Superior temporal gyrus (tissue), 1 donor: ENCODE measurements around the gene DDIAS.
A peak's percentile ranks its signal among the peaks of the same experiment; 100 is the strongest.
"Not testable (repeated sequence)": the region's sequence is repeated elsewhere in the genome, so short reads cannot be mapped to it uniquely, and the experiment has no call there.

Experiments
- DNase-seq: peaks from one replicate; pipeline ENCODE4 v3.0.0-alpha.2; 2016; ENCODE audit errors: extremely low spot score

The DDIAS gene

GRCh38 chr11:82922396-82923173 is 21.0 kb downstream of the DDIAS start:
- DNase-seq, result not testable (repeated sequence)

DNA sequence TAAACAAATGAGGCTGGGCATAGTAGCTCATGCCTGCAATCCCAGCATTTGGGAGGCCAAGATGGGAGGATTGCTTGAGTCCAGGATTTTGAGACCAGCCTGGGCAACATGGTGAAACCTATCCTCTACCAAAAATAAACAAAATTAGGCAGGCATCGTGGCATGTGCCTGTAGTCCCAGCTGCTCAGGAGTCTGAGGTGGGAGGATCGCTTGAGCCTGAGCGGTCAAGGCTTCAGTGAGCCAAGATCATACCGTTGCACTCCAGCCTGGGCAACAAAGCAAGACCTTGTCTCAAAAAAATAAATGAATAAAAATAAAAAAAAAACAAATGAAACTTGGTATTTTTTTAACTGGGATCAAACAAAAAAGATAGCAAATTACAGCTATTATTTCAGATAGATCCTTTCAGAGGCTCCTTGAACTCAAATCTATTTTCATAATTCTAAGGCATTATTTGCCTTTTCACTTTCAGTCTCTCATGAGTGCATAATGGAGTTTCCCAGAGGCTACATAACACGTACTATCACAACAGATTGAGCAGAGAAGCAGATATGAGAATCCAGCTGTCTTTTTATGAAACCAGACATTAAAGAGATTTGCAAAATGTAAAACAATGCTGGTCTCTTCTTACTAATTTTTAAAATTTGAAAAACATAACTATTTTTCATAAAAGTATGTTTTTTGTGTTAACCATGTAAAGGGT is 23.1 kb downstream of the DDIAS start:
- DNase-seq, result no peak

DNA sequence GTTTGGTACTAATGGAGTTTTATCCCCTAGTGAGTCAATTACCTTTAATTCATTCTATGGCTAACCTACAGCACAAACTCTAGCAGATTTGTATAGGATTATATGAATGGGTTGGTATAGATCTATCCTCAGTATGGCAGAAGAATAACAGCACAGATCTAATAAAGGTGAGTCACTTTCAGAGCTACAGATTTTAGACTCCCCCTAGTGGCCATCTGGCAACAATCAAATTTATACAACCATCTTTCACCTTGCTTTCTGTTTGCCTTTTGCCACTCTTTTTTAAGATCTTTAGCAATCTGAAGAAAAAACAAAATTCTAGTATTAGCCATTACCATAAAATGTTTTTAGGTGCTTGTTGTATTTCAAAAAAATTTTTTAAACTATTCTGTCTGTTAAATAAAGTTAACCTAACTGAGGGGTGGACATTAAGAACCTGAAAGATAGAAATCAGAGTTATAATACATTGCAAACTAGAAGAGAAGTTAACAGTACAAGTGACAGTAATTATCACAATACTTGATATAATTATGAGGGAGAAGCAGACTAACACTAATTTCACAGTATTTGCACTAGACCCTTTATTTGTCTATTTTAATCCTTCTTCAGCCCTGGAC is 25.8 kb downstream of the DDIAS start:
- peak; percentile 85 for DNase-seq

DNA sequence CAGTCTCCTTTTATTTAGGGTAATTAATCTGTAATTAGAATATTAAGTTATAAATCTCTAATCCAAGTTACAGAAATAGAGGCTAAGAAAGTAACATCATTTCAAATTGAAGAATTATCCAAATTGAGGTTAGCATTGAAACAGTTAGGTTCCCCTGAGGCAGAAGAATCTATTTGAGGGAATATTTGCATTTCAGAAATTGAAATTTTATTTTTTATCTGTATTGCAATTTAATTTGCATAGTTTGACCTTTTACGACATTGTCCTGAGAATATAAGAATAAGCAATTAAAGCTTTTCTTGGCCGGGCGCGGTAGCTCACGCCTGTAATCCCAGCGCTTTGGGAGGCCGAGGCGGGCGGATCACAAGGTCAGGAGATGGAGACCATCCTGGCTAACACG is 27.6 kb downstream of the DDIAS start:
- DNase-seq, result no peak

- no peak for DNase-seq
Measured at GRCh38 chr11:82930229-82930628, 28.7 kb downstream of the DDIAS start.

- DNase-seq, result no peak
Measured at GRCh38 chr11:82930734-82931133, 29.2 kb downstream of the DDIAS start.

- DNase-seq, result no peak
Measured at GRCh38 chr11:82932564-82932963, 31.0 kb downstream of the DDIAS start.

- no peak for DNase-seq
Measured at GRCh38 chr11:82936261-82936660, 34.7 kb downstream of the DDIAS start.

- DNase-seq, result no peak
Measured at GRCh38 chr11:82937554-82937953, 36.0 kb downstream of the DDIAS start.

GRCh38 chr11:82939456-82939855 is 37.9 kb downstream of the DDIAS start:
- DNase-seq, result no peak

DNA sequence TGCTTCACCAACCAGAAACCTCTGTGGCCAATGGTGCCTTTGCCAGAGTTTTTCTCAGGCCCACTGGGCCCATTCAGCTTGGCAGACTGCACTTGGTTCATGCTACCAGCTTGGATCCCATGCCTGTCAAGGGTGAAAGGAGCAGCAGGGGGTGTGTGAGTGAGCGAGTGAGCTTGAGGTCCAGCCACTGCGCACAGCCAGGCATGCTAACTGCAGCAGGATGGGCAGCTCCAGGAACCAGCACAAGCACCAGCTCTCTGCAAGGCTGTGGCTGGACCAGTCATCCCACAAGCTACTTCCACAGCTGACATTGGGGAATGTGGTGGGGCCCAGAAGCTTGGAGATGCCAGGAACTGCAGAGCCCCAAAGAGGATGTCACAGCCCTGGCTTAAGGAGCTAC is 40.8 kb downstream of the DDIAS start:
- no peak for DNase-seq

DNA sequence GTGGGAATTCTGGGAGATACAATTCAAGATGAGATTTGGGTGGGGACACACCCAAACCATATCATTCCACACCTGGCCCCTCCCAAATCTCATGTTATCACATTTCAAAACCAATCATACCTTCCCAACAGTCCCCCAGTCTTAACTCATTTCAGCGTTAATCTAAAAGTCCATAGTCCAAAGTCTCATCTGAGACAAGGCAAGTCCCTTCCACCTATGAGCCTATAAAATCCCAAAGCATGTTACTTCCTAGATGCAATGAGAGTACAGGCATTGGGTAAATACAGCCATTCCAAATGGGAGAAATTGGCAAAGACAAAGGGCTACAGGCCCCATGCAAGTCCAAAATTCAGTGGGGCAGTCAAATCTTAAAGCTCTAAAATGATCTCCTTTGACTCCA is 41.9 kb downstream of the DDIAS start:
- DNase-seq, result not testable (repeated sequence)

DNA sequence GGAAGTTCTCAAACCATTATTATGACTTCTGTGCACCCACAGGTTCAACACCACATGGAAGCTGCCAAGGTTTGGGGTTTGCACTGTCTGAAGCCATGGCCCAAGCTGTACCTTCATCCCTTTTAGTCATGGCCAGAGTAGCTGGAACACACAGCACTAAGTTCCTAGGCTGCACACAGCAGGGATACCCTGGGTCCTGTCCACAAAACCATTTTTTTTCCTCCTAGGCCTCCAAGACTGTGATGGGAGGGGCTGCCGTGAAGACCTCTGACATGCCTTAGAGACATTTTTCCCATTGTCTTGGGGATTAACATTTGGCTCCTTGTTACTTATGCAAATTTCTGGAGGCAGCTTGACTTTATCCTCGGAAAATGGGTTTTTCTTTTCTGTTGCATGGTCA is 42.7 kb downstream of the DDIAS start:
- DNase-seq, result no peak

DNA sequence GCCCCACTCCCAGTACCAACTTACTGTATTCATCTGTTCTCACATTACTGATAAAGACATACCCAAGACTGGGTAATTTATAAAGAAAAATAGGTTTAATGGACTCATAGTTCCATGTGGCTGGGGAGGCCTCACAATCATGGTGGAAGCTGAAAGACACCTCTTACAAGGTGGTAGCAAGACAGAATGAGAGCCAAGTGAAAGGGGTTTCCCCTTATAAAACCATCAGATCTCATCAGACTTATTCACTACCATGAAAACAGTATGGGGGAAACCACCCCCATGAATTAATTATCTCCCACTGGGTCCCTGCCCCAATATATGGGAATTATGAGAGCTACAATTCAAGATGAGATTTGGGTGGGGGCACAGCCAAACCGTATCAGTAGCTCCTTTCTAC is 43.5 kb downstream of the DDIAS start:
- DNase-seq, result not testable (repeated sequence)

DNA sequence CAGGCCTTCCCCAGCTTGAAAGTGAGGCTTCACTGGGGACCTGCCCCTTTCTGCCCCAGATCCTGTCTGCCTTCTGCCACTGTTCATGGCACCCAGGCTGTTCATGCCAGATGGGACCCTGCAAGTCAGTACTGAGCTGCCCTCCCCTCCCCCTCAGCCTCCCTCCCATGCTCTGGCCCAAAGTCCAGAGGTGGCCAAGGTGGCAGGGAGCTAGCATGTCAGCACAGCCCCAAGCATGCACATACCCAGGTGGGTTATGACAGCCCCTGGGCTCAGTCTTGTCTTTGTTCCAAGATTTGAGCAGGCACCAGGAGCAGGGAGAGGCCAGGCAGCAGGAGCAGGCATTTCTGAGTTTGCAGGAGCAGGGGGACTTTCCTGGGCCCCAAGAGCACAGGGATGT is 44.1 kb downstream of the DDIAS start:
- no peak for DNase-seq

DNA sequence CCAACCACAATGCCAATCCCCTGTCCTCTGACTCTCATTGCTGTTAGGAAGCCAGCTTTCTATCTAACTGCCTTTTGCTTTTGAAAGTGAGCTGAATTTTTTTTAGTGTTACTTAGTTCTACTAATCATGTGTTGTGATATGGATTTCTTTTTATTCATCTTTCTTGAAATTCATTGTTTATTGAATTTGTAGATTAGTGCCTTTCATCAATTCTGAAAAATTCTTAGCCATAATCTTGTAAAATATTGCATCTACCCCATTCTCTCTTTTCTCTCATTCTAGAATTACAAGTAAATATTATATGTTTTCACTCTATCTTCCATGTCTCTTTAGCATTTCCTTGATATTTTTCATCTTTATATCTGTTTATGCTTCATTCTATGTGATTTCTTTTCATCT is 47.8 kb downstream of the DDIAS start:
- DNase-seq, result no peak

GRCh38 chr11:82950502-82950901 is 49.0 kb downstream of the DDIAS start:
- DNase-seq, result not testable (repeated sequence)

DNA sequence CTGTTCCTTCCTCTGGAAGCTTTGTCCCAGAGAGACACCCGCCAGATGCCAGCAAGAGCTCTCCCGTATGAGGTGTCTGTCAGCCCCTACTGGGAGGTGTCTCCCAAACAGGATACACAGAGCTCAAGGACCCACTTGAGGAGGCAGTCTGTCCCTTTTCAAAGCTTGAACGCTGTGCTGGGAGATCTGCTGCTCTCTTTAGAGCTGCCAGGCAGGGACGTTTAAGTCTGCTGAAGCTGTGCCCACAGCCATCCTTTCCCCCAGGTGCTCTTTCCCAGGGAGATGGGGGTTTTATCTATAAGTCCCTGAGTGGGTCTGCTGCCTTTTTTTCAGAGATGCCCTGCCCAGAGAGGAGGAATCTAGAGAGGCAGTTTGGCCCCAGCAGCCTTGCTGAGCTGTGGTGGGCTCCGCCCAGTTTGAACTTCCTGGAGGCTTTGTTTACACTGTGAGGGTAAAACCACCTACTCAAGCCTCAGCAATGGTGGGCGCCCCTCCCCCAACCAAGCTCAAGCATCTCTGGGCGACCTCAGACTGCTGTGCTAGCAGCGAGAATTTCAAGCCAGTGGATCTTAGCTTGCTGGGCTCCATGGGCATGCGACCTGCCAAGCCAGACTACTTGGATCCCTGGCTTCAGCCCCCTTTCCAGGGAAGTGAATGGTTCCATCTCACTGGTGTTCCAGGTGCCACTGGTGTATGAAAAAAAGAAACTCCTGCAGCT is 54.4 kb downstream of the DDIAS start:
- not testable (repeated sequence) for DNase-seq

GRCh38 chr11:82959987-82960778 is 58.6 kb downstream of the DDIAS start:
- no peak for DNase-seq

DNA sequence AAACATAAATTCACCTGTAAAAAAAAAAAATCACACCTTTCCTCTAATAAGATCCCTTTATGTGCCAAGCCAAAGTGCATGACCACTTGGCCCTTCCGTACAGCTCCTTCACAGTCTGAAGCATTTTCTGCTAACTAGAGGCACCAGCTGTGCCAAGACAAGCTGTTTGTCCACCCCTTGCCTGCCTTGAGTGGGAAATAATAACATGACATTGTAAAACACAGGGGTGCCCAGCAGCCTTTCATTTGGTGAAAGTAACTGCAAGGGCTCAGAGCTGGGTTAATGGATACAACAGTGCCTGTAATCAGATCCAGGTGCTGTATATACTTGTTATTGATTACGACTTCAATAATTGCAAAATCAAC is 59.2 kb downstream of the DDIAS start:
- DNase-seq, result no peak

DNA sequence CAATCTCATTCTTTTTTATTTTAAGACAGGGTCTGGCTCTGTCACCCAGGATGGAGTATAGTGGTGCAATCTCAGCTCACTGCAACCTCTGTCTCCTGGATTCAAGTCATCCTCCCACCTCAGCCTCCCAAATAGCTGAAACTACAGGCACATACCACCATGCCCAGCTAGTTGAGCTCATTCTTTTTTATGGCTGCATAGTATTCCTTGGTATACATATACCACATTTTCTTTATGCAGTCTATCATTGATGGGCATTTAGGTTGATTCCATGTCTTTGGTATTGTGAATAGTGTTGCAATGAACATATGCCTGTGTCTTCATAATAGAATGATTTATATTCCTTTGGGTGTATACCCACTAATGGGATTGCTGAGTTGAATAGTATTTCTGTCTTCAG is 60.5 kb downstream of the DDIAS start:
- not testable (repeated sequence) for DNase-seq

DNA sequence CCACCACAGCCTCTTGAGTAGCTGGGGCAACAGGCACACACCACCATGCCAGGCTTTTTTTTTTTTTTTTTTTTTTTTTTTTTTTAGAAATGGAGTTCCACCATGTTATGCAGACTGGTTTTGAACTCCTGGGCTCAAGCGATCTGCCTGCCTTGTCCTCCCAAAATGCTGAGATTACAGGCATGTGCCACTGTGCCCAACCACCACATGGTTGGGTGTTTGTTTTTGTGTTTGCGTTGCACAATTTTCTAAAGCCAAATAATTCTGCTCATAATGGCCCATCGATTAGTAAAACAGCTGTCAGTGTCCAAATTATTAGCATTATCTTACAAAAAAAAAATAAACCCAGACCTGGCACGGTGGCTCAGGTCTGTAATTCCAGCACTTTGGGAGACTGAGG is 65.8 kb downstream of the DDIAS start:
- no peak for DNase-seq
